HL-60 (cell line): Measurements from ENCODE around the gene S100A5.
"Not testable (repeated sequence)": the region's sequence is repeated elsewhere in the genome, so short reads cannot be mapped to it uniquely, and the experiment has no call there.

Experiments used
- DNase-seq, 2 experiments: peaks; one replicate each; pipeline ENCODE4 v3.0.0-alpha.2; 2010 to 2020; ENCODE audit warnings: low read depth in 1 of 2, low spot score in 1 of 2
- H3K27ac ChIP-seq: fragments of 250-450 bp; sonication (Bioruptor Pico); replicated peaks from 2 replicates; pipeline ENCODE4 v1.5.1; 2020; ENCODE audit warnings: mild to moderate bottlenecking, moderate library complexity
- H3K27me3 ChIP-seq: fragments of 250-450 bp; sonication (Bioruptor Pico); 2 replicates; pipeline ENCODE4 v1.5.1; 2021; ENCODE audit warnings: mild to moderate bottlenecking, moderate library complexity; ENCODE audit not compliant: insufficient read depth, poor library complexity, severe bottlenecking
- H3K4me3 ChIP-seq: replicated peaks from 2 replicates; pipeline ENCODE4 v1.5.1; 2011; ENCODE audit warnings: mild to moderate bottlenecking, control low read depth, low read length; ENCODE audit not compliant: insufficient read depth
- CTCF ChIP-seq: IDR thresholded peaks from one replicate; pipeline ENCODE4 v1.5.1; 2011; ENCODE audit warnings: low read length, control low read depth, inconsistent platforms; ENCODE audit not compliant: insufficient read depth
- GABPA ChIP-seq: IDR thresholded peaks from 2 replicates; pipeline ENCODE4 v1.6.1; 2012; ENCODE audit warnings: low read depth
- POLR2AphosphoS5 ChIP-seq: IDR thresholded peaks from 2 replicates; pipeline ENCODE4 v1.6.1; 2012; ENCODE audit warnings: low read depth
- REST ChIP-seq: IDR thresholded peaks from 2 replicates; pipeline ENCODE4 v1.6.1; 2012; ENCODE audit warnings: low read depth; ENCODE audit not compliant: insufficient replicate concordance
- SPI1 ChIP-seq: IDR thresholded peaks from 2 replicates; pipeline ENCODE4 v1.6.1; 2012; ENCODE audit warnings: low read depth, mild to moderate bottlenecking, borderline replicate concordance
- long read RNA-seq: library from polyadenylated mRNA; unstranded; transcript quantifications from one replicate; pipeline ENCODE4 v2.0.0, GENCODE V29; 2020

Gene S100A5
- long read RNA-seq: 0 reads

- DNase-seq: peak; percentile 64 to 81
- no peak within 1 kb of the TSS for H3K4me3 ChIP-seq
- peak within 1 kb of the TSS; percentile 52 for H3K27ac ChIP-seq
These were observed at the start of gene S100A5 for GRCh38 chr1:153540394-153541361. Gene S100A5 (minus strand): TSS chr1:153540934. CDS start chr1:153540191, 743 bp downstream.

GRCh38 chr1:153588482-153588881 lies 47.7 kb upstream of the S100A5 start:
- H3K27me3 ChIP-seq: peaks cover 4% of the 10 kb centered on the region
- H3K4me3 ChIP-seq: no peak overlapping the region
- H3K27ac ChIP-seq: no peak overlapping the region
- no peak for DNase-seq
- TF ChIP-seq SPI1: no peak
- TF ChIP-seq GABPA: no peak
- TF ChIP-seq POLR2AphosphoS5: no peak
- no peak for TF ChIP-seq CTCF
- no peak for TF ChIP-seq REST

More at GRCh38 chr1:153540394-153541361, at the start of gene S100A5:
- H3K27me3 ChIP-seq: no peaks in the 10 kb centered on the region
- TF ChIP-seq REST (no peak), POLR2AphosphoS5 (no peak), GABPA (peak; percentile 35; the same call in 1 of the 2 replicates), CTCF (no peak), SPI1 (peak; percentile 95)

GRCh38 chr1:153588033-153588432 lies 47.3 kb upstream of the S100A5 start:
- H3K27me3 ChIP-seq, DNase-seq, H3K4me3 ChIP-seq, H3K27ac ChIP-seq: not testable (repeated sequence)

GRCh38 chr1:153587314-153587713 lies 46.6 kb upstream of the S100A5 start:
- peaks cover 4% of the 10 kb centered on the region for H3K27me3 ChIP-seq
- H3K27ac ChIP-seq: no peak overlapping the region
- TF ChIP-seq POLR2AphosphoS5 (no peak), GABPA (no peak), SPI1 (no peak), CTCF (no peak), REST (no peak)
- H3K4me3 ChIP-seq: no peak overlapping the region
- no peak for DNase-seq
